GM18868 (cell line): ENCODE data around the gene UBA52.
"Not testable (repeated sequence)": the region's sequence is repeated elsewhere in the genome, so short reads cannot be mapped to it uniquely, and the experiment has no call there.

ENCODE experiments used
- ATAC-seq: cut with Tn5 transposase; IDR thresholded peaks from one replicate; pipeline ENCODE4 v1.9.1; 2021; ENCODE audit warnings: mild to moderate bottlenecking, moderate library complexity; ENCODE audit not compliant: unreplicated experiment

UBA52 gene

GRCh38 chr19:18571564-18572344 lies at the start of gene UBA52:
Gene UBA52 (plus strand): TSS chr19:18571857. CDS start chr19:18573301, 1,444 bp downstream.
- peak; percentile 93 for ATAC-seq

- peak; percentile 87 for ATAC-seq
Measured at GRCh38 chr19:18522124-18522861, 49.4 kb upstream of the UBA52 start.

- ATAC-seq, result not testable (repeated sequence)
Measured at GRCh38 chr19:18522862-18523440, 48.7 kb upstream of the UBA52 start.

GRCh38 chr19:18523841-18524240 lies 47.8 kb upstream of the UBA52 start:
- ATAC-seq, result no peak

- no peak for ATAC-seq
Measured at GRCh38 chr19:18526316-18526715, 45.3 kb upstream of the UBA52 start.

- no peak for ATAC-seq
Measured at GRCh38 chr19:18529782-18530181, 41.9 kb upstream of the UBA52 start.

- no peak for ATAC-seq
Measured at GRCh38 chr19:18531485-18531884, 40.2 kb upstream of the UBA52 start.

GRCh38 chr19:18532168-18532890 lies 39.3 kb upstream of the UBA52 start:
- no peak for ATAC-seq

GRCh38 chr19:18533058-18533457 lies 38.6 kb upstream of the UBA52 start:
- no peak for ATAC-seq

GRCh38 chr19:18536475-18536874 lies 35.2 kb upstream of the UBA52 start:
- no peak for ATAC-seq

- no peak for ATAC-seq
Measured at GRCh38 chr19:18537431-18537830, 34.2 kb upstream of the UBA52 start.

- ATAC-seq, result no peak
Measured at GRCh38 chr19:18538115-18538514, 33.5 kb upstream of the UBA52 start.

GRCh38 chr19:18539372-18539771 lies 32.3 kb upstream of the UBA52 start:
- no peak for ATAC-seq

GRCh38 chr19:18540200-18540599 lies 31.5 kb upstream of the UBA52 start:
- not testable (repeated sequence) for ATAC-seq

- no peak for ATAC-seq
Measured at GRCh38 chr19:18541258-18541991, 30.2 kb upstream of the UBA52 start.

- no peak for ATAC-seq
Measured at GRCh38 chr19:18541992-18542940, 29.4 kb upstream of the UBA52 start.

- ATAC-seq, result peak; percentile 96
Measured at GRCh38 chr19:18542941-18543813, 28.5 kb upstream of the UBA52 start, which contains the start of gene FKBP8. Gene FKBP8 (minus strand): TSS chr19:18543573. CDS start chr19:18541970, 1,603 bp downstream.

- ATAC-seq, result peak; percentile 62
Measured at GRCh38 chr19:18543814-18544475, 27.7 kb upstream of the UBA52 start.
